HEK293 (cell line): Measurements from ENCODE around the gene PHF20.

Experiments used
- CTCF ChIP-seq: fragments of 450-650 bp; formaldehyde crosslinking; IDR thresholded peaks from 2 replicates; pipeline ENCODE4 v1.5.1; 2016; ENCODE audit warnings: missing biosample characterization, missing genetic modification characterization
- MYNN ChIP-seq: fragments of 450-650 bp; formaldehyde crosslinking; IDR thresholded peaks from 2 replicates; pipeline ENCODE4 v1.5.1; 2016; ENCODE audit warnings: missing biosample characterization, missing genetic modification characterization, borderline replicate concordance
- PRDM6 ChIP-seq: fragments of 450-650 bp; formaldehyde crosslinking; IDR thresholded peaks from 2 replicates; pipeline ENCODE4 v1.5.1; 2017; ENCODE audit warnings: missing biosample characterization, missing genetic modification characterization
- ZBTB21 ChIP-seq: fragments of 450-650 bp; formaldehyde crosslinking; IDR thresholded peaks from 2 replicates; pipeline ENCODE4 v1.5.1; 2017; ENCODE audit warnings: missing biosample characterization, missing genetic modification characterization
- ZNF146 ChIP-seq: fragments of 450-650 bp; formaldehyde crosslinking; IDR thresholded peaks from 2 replicates; pipeline ENCODE4 v1.5.1; 2016; ENCODE audit warnings: missing biosample characterization, missing genetic modification characterization
- ZNF23 ChIP-seq: fragments of 450-650 bp; formaldehyde crosslinking; IDR thresholded peaks from 2 replicates; pipeline ENCODE4 v1.5.1; 2016; ENCODE audit warnings: missing biosample characterization, missing genetic modification characterization, borderline replicate concordance
- ZNF398 ChIP-seq: fragments of 450-650 bp; formaldehyde crosslinking; IDR thresholded peaks from 2 replicates; pipeline ENCODE4 v1.5.1; 2017; ENCODE audit warnings: missing biosample characterization, missing genetic modification characterization
- ZNF423 ChIP-seq: fragments of 450-650 bp; formaldehyde crosslinking; IDR thresholded peaks from 2 replicates; pipeline ENCODE4 v1.5.1; 2016; ENCODE audit warnings: missing biosample characterization, missing genetic modification characterization
- ZNF513 ChIP-seq: fragments of 450-650 bp; IDR thresholded peaks from 2 replicates; pipeline ENCODE4 v1.5.1; 2018; ENCODE audit warnings: missing biosample characterization, missing genetic modification characterization
- ZNF777 ChIP-seq: fragments of 450-650 bp; formaldehyde crosslinking; IDR thresholded peaks from 2 replicates; pipeline ENCODE4 v1.5.1; 2017; ENCODE audit warnings: missing biosample characterization, missing genetic modification characterization, borderline replicate concordance
- ZNF785 ChIP-seq: fragments of 450-650 bp; formaldehyde crosslinking; IDR thresholded peaks from 2 replicates; pipeline ENCODE4 v1.5.1; 2016; ENCODE audit warnings: missing biosample characterization, missing genetic modification characterization
- ZSCAN18 ChIP-seq: fragments of 450-650 bp; formaldehyde crosslinking; IDR thresholded peaks from 2 replicates; pipeline ENCODE4 v1.5.1; 2016; ENCODE audit warnings: missing biosample characterization, missing genetic modification characterization

GRCh38 chr20:35981969-35982368 is 210.2 kb downstream of the PHF20 start:
- no peak for TF ChIP-seq CTCF (tag by site-specific recombination)
- no peak for TF ChIP-seq ZBTB21 (tag by site-specific recombination)
- no peak for TF ChIP-seq ZNF23 (tag by site-specific recombination)
- TF ChIP-seq ZNF398: no peak
- no peak for TF ChIP-seq PRDM6 (tag by site-specific recombination)
- no peak for TF ChIP-seq ZNF513 (tag by site-specific recombination)
- TF ChIP-seq ZNF146 (tag by site-specific recombination): no peak
- no peak for TF ChIP-seq ZNF777
- TF ChIP-seq ZNF785 (tag by site-specific recombination): no peak
- no peak for TF ChIP-seq ZNF423 (tag by site-specific recombination)
- TF ChIP-seq ZSCAN18 (tag by site-specific recombination): no peak
- no peak for TF ChIP-seq MYNN
